ENCODE results near the gene PARVG. TPM values are rescaled to one million over a fixed set of nuclear protein-coding genes. Genes with fewer than 3 reads are reported as not detected.
A peak's percentile ranks its signal among the peaks of the same experiment; 100 is the strongest.

The PARVG gene
- total RNA-seq, 1 experiment from 2014 or later = 0.21 TPM

- no peak overlapping the region for H3K4me3 ChIP-seq (ENCODE audit: insufficient read depth, low read depth, low read length)
- H3K27me3 ChIP-seq (ENCODE audit: control insufficient read depth, insufficient read depth, low read length) = no peaks in the 10 kb centered on the region
- no peaks in the 10 kb centered on the region for H3K36me3 ChIP-seq (replicated peaks; ENCODE audit: control insufficient read depth, insufficient read depth, low read length)
- DNase-seq = no peak
Observed at GRCh38 chr22:44214187-44214586, 33.5 kb downstream of the PARVG start.

DNA sequence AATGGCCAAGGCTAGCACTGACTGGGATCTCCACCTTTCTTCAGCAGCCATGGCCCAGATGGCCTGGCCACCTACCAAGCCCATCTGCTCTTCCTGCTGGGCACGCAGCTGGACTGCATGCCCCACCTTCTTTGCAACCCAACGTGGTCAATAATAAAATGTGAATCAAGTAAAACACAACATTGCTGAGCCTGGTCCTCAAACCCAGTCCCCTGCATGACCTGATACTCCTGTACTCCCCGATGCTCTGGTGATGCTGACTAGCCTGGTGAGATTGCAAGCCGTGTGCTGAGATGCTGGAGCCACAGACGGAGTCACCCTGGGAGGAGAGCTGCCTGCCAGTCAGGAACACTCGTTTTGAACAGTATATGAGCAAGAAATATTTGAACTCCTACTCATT lies 34.0 kb downstream of the PARVG start:
- H3K27me3 ChIP-seq (ENCODE audit: control insufficient read depth, insufficient read depth, low read length) = no peaks in the 10 kb centered on the region
- no peak for DNase-seq

GRCh38 chr22:44215287-44215686 lies 34.6 kb downstream of the PARVG start:
- Histone ChIP-seq H3K27me3 (ENCODE audit: control insufficient read depth, insufficient read depth, low read length) (no peaks in the 10 kb centered on the region), H3K4me3 (ENCODE audit: insufficient read depth, low read depth, low read length) (no peak overlapping the region), H3K36me3 (replicated peaks; ENCODE audit: control insufficient read depth, insufficient read depth, low read length) (no peaks in the 10 kb centered on the region)
- DNase-seq = no peak

More for the DNA sequence above, 34.0 kb downstream of the PARVG start:
- H3K36me3 ChIP-seq (replicated peaks; ENCODE audit: control insufficient read depth, insufficient read depth, low read length) = no peaks in the 10 kb centered on the region
- H3K4me3 ChIP-seq (ENCODE audit: insufficient read depth, low read depth, low read length) = no peak overlapping the region

DNA sequence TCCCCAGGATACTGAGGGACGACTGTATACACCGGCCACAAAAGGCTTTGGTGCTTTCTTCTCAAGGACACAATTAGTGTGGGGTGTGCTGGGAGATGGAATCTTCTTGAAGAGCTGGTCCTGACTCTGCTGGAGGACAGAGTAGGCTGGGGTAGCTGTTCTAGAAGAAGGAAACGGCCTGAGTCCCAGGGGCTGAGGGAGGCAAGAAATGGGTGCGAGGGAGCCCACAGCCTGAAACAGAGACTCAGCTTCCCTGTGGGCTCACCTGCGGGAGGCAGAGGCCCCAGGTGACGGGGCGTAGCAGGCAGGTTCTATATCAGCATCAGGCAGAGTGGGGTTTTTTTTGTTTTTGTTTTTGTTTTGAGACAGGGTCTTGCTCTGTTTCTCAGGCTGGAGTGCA lies 36.6 kb downstream of the PARVG start:
- no peak overlapping the region for H3K4me3 ChIP-seq (ENCODE audit: insufficient read depth, low read depth, low read length)
- DNase-seq = peak; percentile 5
- H3K36me3 ChIP-seq (replicated peaks; ENCODE audit: control insufficient read depth, insufficient read depth, low read length) = no peaks in the 10 kb centered on the region
- no peaks in the 10 kb centered on the region for H3K27me3 ChIP-seq (ENCODE audit: control insufficient read depth, insufficient read depth, low read length)

DNA sequence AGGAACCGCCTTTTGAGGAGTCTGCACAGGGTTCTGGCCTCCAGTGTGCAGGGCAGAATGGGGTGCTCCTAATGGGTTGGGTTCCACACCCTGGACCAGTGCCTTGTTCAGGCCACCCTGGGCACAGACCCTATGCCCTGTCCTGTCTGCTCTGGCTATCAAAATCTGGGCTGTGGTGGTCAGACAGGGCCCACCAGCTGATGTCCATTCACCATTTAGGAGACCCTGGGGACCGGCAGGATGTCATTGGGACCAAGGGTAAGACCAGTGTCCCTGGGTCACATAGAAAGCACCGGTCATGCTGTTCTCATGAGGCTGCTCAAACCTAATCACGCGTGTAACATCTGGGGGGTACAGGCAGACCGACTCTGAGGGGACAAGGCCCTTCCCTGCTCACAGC lies 37.3 kb downstream of the PARVG start:
- H3K36me3 ChIP-seq (replicated peaks; ENCODE audit: control insufficient read depth, insufficient read depth, low read length) = no peaks in the 10 kb centered on the region
- no peak for DNase-seq
- H3K27me3 ChIP-seq (ENCODE audit: control insufficient read depth, insufficient read depth, low read length) = no peaks in the 10 kb centered on the region
- H3K4me3 ChIP-seq (ENCODE audit: insufficient read depth, low read depth, low read length) = no peak overlapping the region

- Histone ChIP-seq H3K4me3 (ENCODE audit: insufficient read depth, low read depth, low read length) (no peak overlapping the region), H3K36me3 (replicated peaks; ENCODE audit: control insufficient read depth, insufficient read depth, low read length) (no peaks in the 10 kb centered on the region), H3K27me3 (ENCODE audit: control insufficient read depth, insufficient read depth, low read length) (no peaks in the 10 kb centered on the region)
- DNase-seq = peak; percentile 25
Observed at GRCh38 chr22:44219101-44219870, 38.6 kb downstream of the PARVG start.

DNA sequence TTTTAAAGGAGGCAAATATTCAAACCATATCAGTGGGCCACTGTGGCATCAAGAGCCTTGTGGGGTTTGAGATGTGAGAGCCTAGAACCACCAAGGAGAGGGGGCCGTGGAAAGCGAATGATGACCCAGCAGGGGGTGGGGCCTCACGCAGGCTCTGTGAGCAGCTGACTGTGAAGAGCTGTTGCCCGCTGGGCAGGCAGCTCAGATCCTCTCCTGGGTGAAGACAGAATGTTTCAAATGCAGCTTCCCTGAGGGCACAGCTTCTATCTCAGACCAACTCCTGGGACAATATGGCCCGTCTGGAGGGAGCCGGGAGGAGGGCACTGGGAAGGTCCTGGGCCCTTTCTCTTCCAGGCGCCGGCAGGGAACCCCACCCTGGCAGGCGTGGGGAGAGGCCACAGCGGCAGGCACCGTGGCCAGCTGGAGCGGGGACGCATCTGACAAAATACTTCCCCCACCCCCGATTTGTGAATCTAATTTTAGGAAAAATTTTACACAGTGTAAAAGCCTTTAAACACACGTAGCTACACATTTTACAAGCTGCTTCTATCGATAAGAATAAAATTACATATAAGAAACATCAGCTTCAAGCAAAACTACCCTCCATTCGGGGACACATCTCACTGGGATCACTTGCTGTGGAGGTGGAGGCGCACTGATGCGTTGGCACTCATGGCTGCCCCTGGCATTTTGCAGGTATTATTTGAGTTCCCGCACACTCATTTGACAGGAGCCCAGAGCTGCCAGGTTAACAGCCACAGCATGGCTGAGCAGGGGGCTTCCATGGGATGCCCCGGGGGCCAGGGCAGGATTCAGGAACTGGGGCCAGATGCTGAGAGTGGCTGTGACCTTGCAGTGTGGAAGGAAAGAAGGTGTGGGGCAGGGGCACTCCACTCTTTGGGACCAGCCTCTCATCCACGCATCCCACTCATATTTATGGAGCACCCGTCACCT lies 40.3 kb downstream of the PARVG start:
- H3K4me3 ChIP-seq (ENCODE audit: insufficient read depth, low read depth, low read length) = no peak overlapping the region
- peak; percentile 33 for DNase-seq
- H3K36me3 ChIP-seq (replicated peaks; ENCODE audit: control insufficient read depth, insufficient read depth, low read length) = no peaks in the 10 kb centered on the region
- no peaks in the 10 kb centered on the region for H3K27me3 ChIP-seq (ENCODE audit: control insufficient read depth, insufficient read depth, low read length)

- Histone ChIP-seq H3K4me3 (ENCODE audit: insufficient read depth, low read depth, low read length) (no peak overlapping the region), H3K36me3 (replicated peaks; ENCODE audit: control insufficient read depth, insufficient read depth, low read length) (no peaks in the 10 kb centered on the region), H3K27me3 (ENCODE audit: control insufficient read depth, insufficient read depth, low read length) (no peaks in the 10 kb centered on the region)
- peak; percentile 3 for DNase-seq
Observed at GRCh38 chr22:44221710-44222475, 41.2 kb downstream of the PARVG start.

- no peaks in the 10 kb centered on the region for H3K36me3 ChIP-seq (replicated peaks; ENCODE audit: control insufficient read depth, insufficient read depth, low read length)
- no peak for DNase-seq
Observed at GRCh38 chr22:44224166-44224565, 43.4 kb downstream of the PARVG start.

DNA sequence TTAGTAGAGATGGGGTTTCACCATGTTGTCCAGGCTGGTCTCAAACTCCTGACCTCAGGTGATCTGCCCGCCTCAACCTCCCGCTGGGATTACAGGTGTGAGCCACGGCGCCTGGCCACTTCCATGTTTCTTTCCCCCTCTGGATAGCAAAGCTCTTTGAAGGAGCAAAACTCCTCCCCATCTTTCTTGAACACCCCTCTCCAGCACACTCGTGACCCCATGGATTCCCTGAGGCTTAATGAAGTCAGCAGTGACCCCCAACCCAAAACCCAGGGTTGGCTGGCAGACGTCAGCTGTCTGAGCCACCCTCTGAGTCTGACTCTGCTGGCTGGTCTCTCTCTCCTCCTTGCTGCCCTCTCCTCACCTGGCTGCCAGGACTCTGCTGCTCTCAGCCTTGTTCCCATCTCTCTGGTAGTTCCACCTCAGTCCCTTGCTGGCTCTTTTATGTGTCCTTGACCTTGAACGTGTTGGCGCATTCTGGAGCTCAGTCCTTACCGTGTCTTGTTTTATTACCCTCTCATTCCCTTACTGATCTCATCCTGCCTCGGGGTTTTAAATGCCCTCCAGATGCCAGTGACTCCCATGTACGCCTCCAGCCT lies 44.5 kb downstream of the PARVG start:
- DNase-seq = no peak
- no peaks in the 10 kb centered on the region for H3K27me3 ChIP-seq (ENCODE audit: control insufficient read depth, insufficient read depth, low read length)
- H3K36me3 ChIP-seq (replicated peaks; ENCODE audit: control insufficient read depth, insufficient read depth, low read length) = no peaks in the 10 kb centered on the region
- H3K4me3 ChIP-seq (ENCODE audit: insufficient read depth, low read depth, low read length) = no peak overlapping the region

More at GRCh38 chr22:44224166-44224565, 43.4 kb downstream of the PARVG start:
- Histone ChIP-seq H3K4me3 (ENCODE audit: insufficient read depth, low read depth, low read length) (no peak overlapping the region), H3K27me3 (ENCODE audit: control insufficient read depth, insufficient read depth, low read length) (no peaks in the 10 kb centered on the region)

- no peaks in the 10 kb centered on the region for H3K36me3 ChIP-seq (replicated peaks; ENCODE audit: control insufficient read depth, insufficient read depth, low read length)
- no peak for DNase-seq
Observed at GRCh38 chr22:44225812-44226211, 45.1 kb downstream of the PARVG start.

DNA sequence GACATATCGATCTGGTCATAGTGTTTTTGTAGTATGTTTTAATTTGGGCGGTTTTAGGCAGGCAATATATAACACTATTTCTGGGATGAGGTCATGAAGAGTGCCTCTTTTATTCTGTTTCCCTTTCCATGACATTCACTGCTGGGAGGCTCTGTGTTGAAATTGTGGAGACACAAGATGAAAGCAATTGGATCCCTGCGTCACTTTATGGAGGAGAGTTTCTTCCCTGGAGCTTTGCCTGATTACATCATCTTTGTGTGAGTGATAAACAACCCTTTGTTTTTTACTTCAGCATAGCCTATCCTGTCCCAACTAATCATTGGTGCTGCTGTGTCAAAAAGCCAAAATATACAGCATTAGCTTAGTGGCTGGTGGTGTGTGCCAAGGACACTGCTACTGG lies 48.6 kb downstream of the PARVG start:
- no peak for DNase-seq
- H3K4me3 ChIP-seq (ENCODE audit: insufficient read depth, low read depth, low read length) = no peak overlapping the region
- no peaks in the 10 kb centered on the region for H3K36me3 ChIP-seq (replicated peaks; ENCODE audit: control insufficient read depth, insufficient read depth, low read length)
- H3K27me3 ChIP-seq (ENCODE audit: control insufficient read depth, insufficient read depth, low read length) = no peaks in the 10 kb centered on the region

More at GRCh38 chr22:44225812-44226211, 45.1 kb downstream of the PARVG start:
- Histone ChIP-seq H3K4me3 (ENCODE audit: insufficient read depth, low read depth, low read length) (no peak overlapping the region), H3K27me3 (ENCODE audit: control insufficient read depth, insufficient read depth, low read length) (no peaks in the 10 kb centered on the region)

DNA sequence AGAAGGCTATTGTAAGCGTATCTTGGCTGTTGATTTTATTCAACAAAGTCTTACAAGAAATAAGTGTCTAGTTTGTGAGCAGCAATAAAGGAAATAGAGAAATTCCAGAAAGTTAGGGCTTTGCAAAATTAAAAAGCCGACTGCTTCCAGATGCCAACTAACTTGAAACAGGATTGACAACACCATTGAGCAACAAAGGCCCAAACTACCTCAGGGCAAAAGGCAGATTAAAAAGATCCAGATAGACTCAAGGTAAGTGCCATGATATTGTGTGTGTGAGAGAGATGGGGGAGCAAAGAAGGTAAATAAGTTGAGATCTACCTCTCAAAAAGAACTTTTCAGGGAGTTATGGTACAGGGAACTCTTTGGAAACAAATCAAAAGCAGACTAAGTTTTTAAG lies 49.1 kb downstream of the PARVG start:
- no peak overlapping the region for H3K4me3 ChIP-seq (ENCODE audit: insufficient read depth, low read depth, low read length)
- no peaks in the 10 kb centered on the region for H3K27me3 ChIP-seq (ENCODE audit: control insufficient read depth, insufficient read depth, low read length)
- H3K36me3 ChIP-seq (replicated peaks; ENCODE audit: control insufficient read depth, insufficient read depth, low read length) = no peaks in the 10 kb centered on the region
- no peak for DNase-seq

DNA sequence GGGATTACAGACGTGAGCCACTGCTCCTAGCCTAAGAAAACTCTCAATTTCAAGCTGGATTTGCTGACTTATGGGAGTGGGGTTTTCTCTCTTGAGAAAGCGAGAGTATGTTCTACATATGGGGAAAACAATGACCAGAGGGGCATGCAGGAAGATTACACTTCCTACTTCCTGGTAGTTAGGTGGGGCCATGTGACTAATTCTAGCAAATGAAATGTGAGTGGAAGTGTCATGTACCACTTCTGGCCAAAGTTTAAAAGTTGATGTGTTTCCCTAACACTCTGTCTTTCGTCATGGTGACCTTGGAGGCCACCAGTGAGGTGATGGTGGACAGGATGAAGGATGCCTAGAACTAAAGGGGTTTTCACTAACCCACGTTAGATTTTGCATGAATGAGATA lies 50.5 kb downstream of the PARVG start:
- Histone ChIP-seq H3K27me3 (ENCODE audit: control insufficient read depth, insufficient read depth, low read length) (no peaks in the 10 kb centered on the region), H3K4me3 (ENCODE audit: insufficient read depth, low read depth, low read length) (no peak overlapping the region), H3K36me3 (replicated peaks; ENCODE audit: control insufficient read depth, insufficient read depth, low read length) (no peaks in the 10 kb centered on the region)
- DNase-seq = no peak

Data from H7 (cell line).